H1 (cell line): ENCODE data around the gene NKAIN4. TPM values are rescaled to one million over a fixed set of nuclear protein-coding genes. Genes with fewer than 3 reads are reported as not detected.

Experiments used
- CTCF ChIA-PET: fragments of 300-600 bp; sonication (Branson Sonifier 250); formaldehyde crosslinking; loops from one replicate; lab custom pipeline; 2021; ENCODE audit not compliant: partially characterized antibody; lab: Charles Lee
- POLR2A ChIA-PET: fragments of 300-600 bp; sonication (Branson Sonifier 250); formaldehyde crosslinking; loops from one replicate; lab custom pipeline; 2021; ENCODE audit warnings: inconsistent platforms; ENCODE audit not compliant: partially characterized antibody; lab: Charles Lee
- DNase-seq, 2 experiments: peaks; one replicate each; pipeline versions ENCODE4 v3.0.0 to v3.0.0-alpha.2; 2010 to 2022; ENCODE audit warnings: low spot score in 2 of 2, low read depth in 1 of 2, mixed read lengths in 1 of 2
- FAIRE-seq: peaks from 2 replicates; lab custom pipeline; 2011; peaks lifted over from hg19 to GRCh38; lab: Jason Lieb, UNC
- H2AFZ ChIP-seq: 2 replicates; pipeline ENCODE4 v1.8.1; 2012; ENCODE audit warnings: low read length, inconsistent platforms
- H2AK5ac ChIP-seq: 2 replicates; pipeline ENCODE4 v1.6.1; 2013; ENCODE audit warnings: low read depth, low read length
- H2BK120ac ChIP-seq: replicated peaks from 2 replicates; pipeline ENCODE3; 2013; ENCODE audit warnings: low read depth, low read length, inconsistent platforms
- H2BK12ac ChIP-seq: 2 replicates; pipeline ENCODE4 v1.6.1; 2013; ENCODE audit warnings: low read depth, low read length
- H2BK15ac ChIP-seq: 2 replicates; pipeline ENCODE4 v1.6.1; 2013; ENCODE audit warnings: low read length
- H2BK20ac ChIP-seq: 2 replicates; pipeline ENCODE4 v1.6.1; 2013; ENCODE audit warnings: low read length
- H2BK5ac ChIP-seq: 2 replicates; pipeline ENCODE4 v1.6.1; 2013; ENCODE audit warnings: low read depth, low read length
- H3K14ac ChIP-seq: 2 replicates; pipeline ENCODE4 v1.6.1; 2013; ENCODE audit warnings: inconsistent platforms; ENCODE audit not compliant: insufficient read length
- H3K18ac ChIP-seq: 2 replicates; pipeline ENCODE4 v1.6.1; 2013; ENCODE audit warnings: low read length; ENCODE audit errors: extremely low read depth
- H3K23ac ChIP-seq: 2 replicates; pipeline ENCODE4 v1.6.1; 2013; ENCODE audit warnings: inconsistent platforms; ENCODE audit not compliant: insufficient read length
- H3K23me2 ChIP-seq: 2 replicates; pipeline ENCODE4 v1.6.1; 2013; ENCODE audit warnings: low read depth, low read length
- H3K27ac ChIP-seq: 2 replicates; pipeline ENCODE4 v1.6.1; 2011; ENCODE audit warnings: low read depth, low read length, inconsistent platforms
- H3K27me3 ChIP-seq, 4 experiments: replicated peaks in 1 of 4; 1 replicate in 1 of 4; 2 replicates in 3 of 4; pipeline versions ENCODE4 v1.6.1 to v1.8.1; 2011 to 2013; ENCODE audit warnings: low read length in 3 of 4, mild to moderate bottlenecking in 3 of 4, inconsistent platforms in 2 of 4, mixed read lengths in 2 of 4, moderate library complexity in 1 of 4; ENCODE audit not compliant: control insufficient read depth in 3 of 4, insufficient read depth in 3 of 4; ENCODE audit errors: extremely low read depth in 1 of 4
- H3K36me3 ChIP-seq, 4 experiments: 2 replicates each; pipeline versions ENCODE4 v1.6.1 to v1.8.1; 2011 to 2013; ENCODE audit warnings: mild to moderate bottlenecking in 4 of 4, low read length in 3 of 4, moderate library complexity in 2 of 4, control low read depth in 1 of 4, inconsistent platforms in 1 of 4; ENCODE audit not compliant: insufficient read depth in 4 of 4, control insufficient read depth in 2 of 4
- H3K4ac ChIP-seq: replicated peaks from 2 replicates; pipeline ENCODE3; 2013; ENCODE audit warnings: low read length, low read depth, mixed read lengths, inconsistent platforms; ENCODE audit not compliant: insufficient read length
- H3K4me1 ChIP-seq, 4 experiments: replicated peaks in 1 of 4; 1 replicate in 1 of 4; 2 replicates in 3 of 4; pipeline versions ENCODE4 v1.6.1 to v1.8.1; 2011 to 2013; ENCODE audit warnings: low read length in 3 of 4, inconsistent platforms in 2 of 4, mixed read lengths in 1 of 4; ENCODE audit not compliant: insufficient read depth in 4 of 4, control insufficient read depth in 3 of 4
- H3K4me2 ChIP-seq, 2 experiments: 2 replicates each; pipeline versions ENCODE4 v1.6.1 to v1.8.1; 2011 to 2013; ENCODE audit warnings: low read depth in 2 of 2, low read length in 2 of 2, control low read depth in 1 of 2, inconsistent platforms in 1 of 2, mild to moderate bottlenecking in 1 of 2; ENCODE audit not compliant: insufficient read depth in 1 of 2
- H3K4me3 ChIP-seq, 4 experiments: fragments of 200-600, 300-600 bp in 1 of 4; sonication (generic), shearing (Covaris generic), sonication (Bioruptor Twin) in 1 of 4; 2 replicates each; pipeline versions ENCODE4 v1.5.1 to v1.8.1; 2011 to 2016; ENCODE audit warnings: low read length in 4 of 4, low read depth in 3 of 4, control low read depth in 2 of 4, inconsistent platforms in 2 of 4, mild to moderate bottlenecking in 2 of 4, mixed read lengths in 1 of 4, moderate library complexity in 1 of 4; ENCODE audit not compliant: insufficient read depth in 2 of 4; ENCODE audit errors: extremely low read depth in 1 of 4
- H3K56ac ChIP-seq: replicated peaks from 2 replicates; pipeline ENCODE3; 2013; ENCODE audit warnings: low read depth, mild to moderate bottlenecking, mixed read lengths, low read length, inconsistent platforms; ENCODE audit not compliant: insufficient read length
- H3K79me1 ChIP-seq: 2 replicates; pipeline ENCODE4 v1.6.1; 2013; ENCODE audit warnings: low read depth, low read length, control low read depth
- H3K79me2 ChIP-seq, 2 experiments: 2 replicates each; pipeline versions ENCODE4 v1.6.1 to v1.8.1; 2012 to 2013; ENCODE audit warnings: low read length in 2 of 2, mild to moderate bottlenecking in 2 of 2, inconsistent platforms in 1 of 2; ENCODE audit not compliant: insufficient read depth in 2 of 2, control insufficient read depth in 1 of 2
- H3K9ac ChIP-seq, 4 experiments: replicated peaks in 1 of 4; 1 replicate in 1 of 4; 2 replicates in 3 of 4; pipeline versions ENCODE4 v1.6.1 to v1.8.1; 2011 to 2013; ENCODE audit warnings: low read depth in 3 of 4, low read length in 3 of 4, control low read depth in 2 of 4, mild to moderate bottlenecking in 2 of 4, moderate library complexity in 2 of 4, inconsistent platforms in 1 of 4; ENCODE audit errors: extremely low read depth in 1 of 4
- H3K9me3 ChIP-seq, 2 experiments: 2 replicates each; pipeline versions ENCODE4 v1.6.1 to v1.8.1; 2012 to 2013; ENCODE audit warnings: mild to moderate bottlenecking in 2 of 2, moderate library complexity in 2 of 2, control low read depth in 1 of 2, inconsistent platforms in 1 of 2, low read depth in 1 of 2, low read length in 1 of 2, mixed read lengths in 1 of 2; ENCODE audit not compliant: insufficient read depth in 2 of 2
- H4K20me1 ChIP-seq, 2 experiments: replicated peaks in 1 of 2; 2 replicates each; pipeline versions ENCODE3 to v1.8.1; 2011 to 2013; ENCODE audit warnings: inconsistent platforms in 2 of 2, low read length in 2 of 2, mild to moderate bottlenecking in 1 of 2; ENCODE audit not compliant: insufficient read depth in 2 of 2, control insufficient read depth in 1 of 2
- H4K5ac ChIP-seq: 2 replicates; pipeline ENCODE4 v1.6.1; 2013; ENCODE audit warnings: low read length, low read depth, mixed read lengths, inconsistent platforms; ENCODE audit not compliant: insufficient read length
- H4K8ac ChIP-seq: 2 replicates; pipeline ENCODE4 v1.8.0; 2013; ENCODE audit warnings: mild to moderate bottlenecking, moderate library complexity, low read length, inconsistent platforms; ENCODE audit not compliant: insufficient read depth; ENCODE audit errors: extremely low read depth
- H4K91ac ChIP-seq: replicated peaks from 2 replicates; pipeline ENCODE3; 2013; ENCODE audit warnings: low read length, mixed read lengths, inconsistent platforms; ENCODE audit not compliant: insufficient read length
- BACH1 ChIP-seq: IDR thresholded peaks from 2 replicates; pipeline ENCODE4 v1.6.1; 2012; ENCODE audit warnings: low read length, improper control_type of control experiment
- CHD2 ChIP-seq: IDR thresholded peaks from 2 replicates; pipeline ENCODE4 v1.6.1; 2012; ENCODE audit warnings: low read length, improper control_type of control experiment
- CTBP2 ChIP-seq: IDR thresholded peaks from 2 replicates; pipeline ENCODE4 v1.7.0; 2011; ENCODE audit warnings: borderline replicate concordance, mild to moderate bottlenecking, moderate library complexity, mixed read lengths, low read length; ENCODE audit not compliant: insufficient read depth, insufficient read length
- HDAC6 ChIP-seq: IDR thresholded peaks from one replicate; pipeline ENCODE4 v1.7.1; 2012; ENCODE audit warnings: low read depth, mild to moderate bottlenecking, inconsistent platforms, low read length, moderate library complexity
- WGBS, 2 experiments: shearing (Covaris generic) in 1 of 2; methylation state at CpG; one replicate each; pipeline versions ENCODE4 v1.1.6 to v1.1.7; 2013 to 2015; ENCODE audit warnings: low lambda C conversion rate in 2 of 2, mixed read lengths in 2 of 2, inconsistent platforms in 1 of 2, low coverage in 1 of 2, missing lambda C conversion rate in 1 of 2; ENCODE audit not compliant: insufficient replicate concordance in 2 of 2, insufficient coverage in 1 of 2, insufficient read length in 1 of 2; ENCODE audit errors: extremely low coverage in 1 of 2, missing lambda C conversion rate in 1 of 2; 5-methylcytosine and 5-hydroxymethylcytosine counted together
- polyA plus RNA-seq, 7 experiments: library from polyadenylated mRNA; depleted of rRNA in 3 of 7; stranded (reverse) in 5 of 7; unstranded in 2 of 7; fragments of >200 nt in 5 of 7; fragments of 200-250 nt in 2 of 7; gene quantifications; 1 replicate in 5 of 7; 2 replicates in 1 of 7; 4 replicates in 1 of 7; pipeline versions ENCODE4 v1.2.1 to v1.2.3, GENCODE V29; 2011 to 2013; ENCODE audit warnings: missing spikeins in 2 of 7, mixed read lengths in 2 of 7
- total RNA-seq: library from RNA; stranded (reverse); fragmentation: NEBNext Ultra II Directional; extraction: Animal tissue kit (Norgen Biotek cat#: 25700); gene quantifications from 2 replicates; pipeline ENCODE4 v1.2.1, GENCODE V29; 2021
- TF ChIP-seq, protein P1 (sequence below): IDR thresholded peaks from 2 replicates; pipeline ENCODE4 v1.6.1; 2011; ENCODE audit warnings: low read length, improper control_type of control experiment

NKAIN4 gene
- total and polyA plus RNA-seq, 2 of the 8 experiments (the other 6 are each of a cell fraction or from before 2014, with no cell fraction given): 6.9 to 17.0 TPM

DNA sequence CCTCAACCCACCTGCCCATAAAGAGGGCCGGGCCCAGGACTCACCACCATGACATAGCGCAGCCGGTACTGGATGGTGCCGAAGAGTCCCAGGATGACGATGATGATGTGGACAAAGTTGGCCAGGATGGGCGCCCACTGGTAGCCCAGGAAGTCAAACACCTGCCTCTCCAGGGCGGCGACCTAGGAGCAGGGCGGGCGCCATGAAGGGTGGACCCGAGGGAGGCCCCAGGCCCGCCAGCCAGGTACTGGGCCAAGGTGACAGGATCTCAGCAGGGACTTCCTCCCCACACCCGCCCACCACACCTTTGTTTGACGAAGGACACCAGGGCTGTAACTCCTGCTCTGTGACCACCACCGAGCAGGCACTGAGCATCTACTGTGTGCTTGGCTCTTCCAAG lies 4.4 kb downstream of the NKAIN4 start:
- Histone ChIP-seq H3K56ac (no peak overlapping the region), H3K4ac (no peak overlapping the region), H3K14ac (no peak overlapping the region), H4K20me1 (no peaks in the 10 kb centered on the region), H3K4me1 (peaks cover 0 to 26% (median 21%) of the 10 kb centered on the region in 4 experiments; a peak in 6 of 7 replicates), H2BK20ac (no peak overlapping the region), H3K23me2 (peaks cover 12% of the 10 kb centered on the region; the same call in 1 of the 2 replicates), H3K79me2 (no peaks in the 10 kb centered on the region), H2BK12ac (no peak overlapping the region), H4K5ac (no peak overlapping the region), H2BK120ac (no peak overlapping the region), H3K4me3 (no peak overlapping the region), H3K9me3 (no peaks in the 10 kb centered on the region), H4K91ac (no peak overlapping the region), H2BK5ac (no peak overlapping the region), H3K36me3 (no peaks in the 10 kb centered on the region; a peak in 1 of 8 replicates), H3K79me1 (no peaks in the 10 kb centered on the region; the same call in 1 of the 2 replicates), H3K27me3 (peaks cover 4 to 29% (median 25%) of the 10 kb centered on the region in 4 experiments), H2AK5ac (no peak overlapping the region), H2BK15ac (no peak overlapping the region), H3K9ac (no peak overlapping the region), H4K8ac (no peak overlapping the region), H3K4me2 (no peak overlapping the region), H3K18ac (no peak overlapping the region), H2AFZ (no peak overlapping the region), H3K23ac (no peak overlapping the region), H3K27ac (no peak overlapping the region)
- ChIA-PET POLR2A (interaction anchor here (1.5 kb wide), 1 partner anchor 15 kb away, joined by 5 read pairs; no protein-coding TSS in a partner anchor), CTCF (interaction anchor here (1.0 to 7.0 kb wide), 4 partner anchors 14 to 69 kb away, joined by 3 to 103 read pairs (median 35); partner anchors contain the start of gene BIRC7)
- no peak for DNase-seq
- WGBS, 2 experiments: 89% methylated on average over 8 of the region's 15 CpGs; no CpG with 5 or more reads in 1 of the 2 experiments
- TF ChIP-seq CTBP2 (no peak), HDAC6 (no peak), CHD2 (no peak), BACH1 (no peak)
- TF ChIP-seq, protein P1, sequence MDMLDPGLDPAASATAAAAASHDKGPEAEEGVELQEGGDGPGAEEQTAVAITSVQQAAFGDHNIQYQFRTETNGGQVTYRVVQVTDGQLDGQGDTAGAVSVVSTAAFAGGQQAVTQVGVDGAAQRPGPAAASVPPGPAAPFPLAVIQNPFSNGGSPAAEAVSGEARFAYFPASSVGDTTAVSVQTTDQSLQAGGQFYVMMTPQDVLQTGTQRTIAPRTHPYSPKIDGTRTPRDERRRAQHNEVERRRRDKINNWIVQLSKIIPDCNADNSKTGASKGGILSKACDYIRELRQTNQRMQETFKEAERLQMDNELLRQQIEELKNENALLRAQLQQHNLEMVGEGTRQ: no peak
- no peak for FAIRE-seq
